Frontal cortex (tissue), 4 donors: ENCODE data around the gene MBNL1. TPM values are rescaled to one million over a fixed set of nuclear protein-coding genes. Genes with fewer than 3 reads are reported as not detected.
"Not testable (repeated sequence)": the region's sequence is repeated elsewhere in the genome, so short reads cannot be mapped to it uniquely, and the experiment has no call there.

Experiments
- DNase-seq, 2 donors: peaks; one replicate each; pipeline ENCODE4 v3.0.0; 2012; ENCODE audit warnings: low spot score in 2 of 2
- FAIRE-seq: peaks from 2 replicates; lab custom pipeline; 2012; peaks lifted over from hg19 to GRCh38; lab: Jason Lieb, UNC
- total RNA-seq: library from RNA; depleted of rRNA; stranded (reverse); fragments of >200 nt; gene quantifications from one replicate; pipeline ENCODE4 v1.2.3, GENCODE V29; 2014
- donor health status: control.
- donor health status: control.
- donor health status: control.

MBNL1 gene
- total RNA-seq, 1 donor from 2014 or later, result 44.0 TPM

DNA sequence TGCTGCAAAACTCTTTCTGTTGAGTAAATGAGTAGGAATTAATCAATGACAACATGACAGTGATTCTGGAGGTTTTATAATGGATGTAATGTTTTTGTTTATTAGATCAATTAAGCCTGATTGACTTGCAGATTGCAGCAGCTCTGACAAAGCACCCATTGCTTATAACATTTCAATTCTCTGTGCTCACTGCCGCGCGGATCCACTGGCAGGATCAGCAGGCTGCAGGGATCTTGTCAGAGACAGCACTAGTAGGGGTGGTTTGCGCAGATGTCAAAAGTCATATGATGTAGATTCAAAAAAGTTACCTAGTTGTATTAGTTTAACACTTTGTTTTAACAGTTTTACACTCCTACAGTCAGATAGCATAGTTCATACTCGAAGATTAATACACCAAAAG lies 93.4 kb downstream of the MBNL1 start:
- FAIRE-seq (no peak), DNase-seq (no peak)

DNA sequence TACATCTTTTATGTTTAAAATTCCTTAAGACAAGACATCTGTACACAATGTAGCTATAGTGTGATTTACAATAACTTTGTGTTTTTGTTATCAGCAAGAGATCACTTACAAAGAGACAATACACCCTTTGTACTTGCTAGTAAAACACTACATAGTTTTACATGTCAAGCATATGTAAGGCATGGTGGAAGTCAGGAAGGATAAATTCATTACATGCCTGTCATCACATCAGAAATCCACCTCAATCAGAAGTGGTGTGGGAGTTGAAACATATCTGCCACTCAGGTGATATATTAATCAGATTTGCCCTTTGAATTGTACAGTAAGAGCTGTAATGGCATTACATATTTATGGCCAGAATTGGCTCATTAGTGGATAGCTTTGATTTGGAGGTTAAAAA lies 95.5 kb downstream of the MBNL1 start:
- no peak for DNase-seq
- FAIRE-seq, result no peak

DNA sequence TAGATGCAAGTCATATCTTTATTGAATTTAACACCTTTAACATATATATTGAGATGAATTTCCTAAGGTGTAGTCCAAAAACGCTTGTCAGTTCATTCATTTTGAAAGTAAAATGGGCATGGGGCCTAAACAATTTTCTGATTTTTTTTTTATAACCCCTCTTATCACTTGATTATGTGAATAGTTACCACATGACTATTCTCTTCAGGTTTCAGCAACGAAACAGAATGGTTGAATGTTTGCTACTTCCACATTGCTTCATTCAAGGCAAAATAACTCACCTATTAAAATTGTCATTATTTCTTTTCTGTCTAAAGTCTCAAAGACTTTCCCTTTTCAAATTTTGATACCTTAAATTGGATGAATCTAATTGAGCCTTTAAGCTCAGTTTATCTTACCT lies 96.4 kb downstream of the MBNL1 start:
- FAIRE-seq, result no peak
- no peak for DNase-seq

DNA sequence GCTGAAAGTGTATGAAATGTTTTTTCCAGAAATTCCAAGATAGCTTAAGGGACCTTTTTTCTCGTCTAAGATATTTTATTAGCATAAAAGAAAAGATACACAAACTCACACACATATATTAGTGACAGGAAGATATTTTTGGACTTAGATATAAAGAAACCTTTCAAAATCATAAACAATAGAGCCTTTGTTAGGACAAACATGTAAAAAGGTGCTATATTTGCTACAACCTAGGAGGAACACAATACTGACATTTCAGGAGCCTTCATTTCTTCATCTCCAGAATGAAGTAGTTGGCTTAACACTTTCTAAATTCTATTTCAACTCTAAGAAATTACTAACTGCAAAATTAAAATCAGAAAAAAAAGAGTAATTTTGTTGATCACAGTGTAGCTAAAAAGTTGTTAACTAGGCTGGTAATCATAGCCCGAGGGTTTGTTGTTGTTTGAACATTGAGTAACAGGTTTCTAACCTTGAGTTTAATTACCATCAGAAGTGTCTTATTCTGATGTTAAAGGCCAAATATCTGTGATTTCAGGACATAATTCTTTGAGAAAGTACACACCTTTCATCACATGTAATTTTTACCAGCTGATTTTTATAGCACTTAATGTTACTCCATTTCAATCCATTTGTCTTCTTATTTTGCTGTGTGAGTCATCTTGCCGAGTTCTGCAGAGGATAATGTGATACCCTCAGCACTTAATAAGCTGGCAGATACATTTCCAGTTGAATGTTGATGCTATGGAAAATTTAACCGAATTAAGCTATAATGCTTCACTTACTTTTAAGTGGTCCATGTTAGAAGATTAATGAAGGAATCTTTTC lies 97.3 kb downstream of the MBNL1 start:
- DNase-seq (no peak), FAIRE-seq (no peak)

DNA sequence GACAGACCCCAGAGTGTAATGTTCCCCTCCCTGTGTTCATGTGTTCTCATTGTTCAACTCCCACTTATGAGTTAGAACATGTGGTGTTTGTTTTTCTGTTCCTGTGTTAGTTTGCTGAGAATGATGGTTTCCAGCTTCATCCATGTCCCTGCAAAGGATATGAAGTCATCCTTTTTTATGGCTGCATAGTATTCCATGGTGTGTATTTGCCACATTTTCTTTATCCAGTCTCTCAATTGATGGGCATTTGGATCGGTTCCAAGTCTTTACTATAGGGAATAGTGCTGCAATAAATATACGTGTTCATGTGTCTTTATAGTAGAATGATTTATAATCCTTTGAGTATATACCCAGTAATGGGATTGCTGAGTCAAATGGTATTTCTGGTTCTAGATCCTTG lies 98.5 kb downstream of the MBNL1 start:
- FAIRE-seq, DNase-seq: not testable (repeated sequence)

DNA sequence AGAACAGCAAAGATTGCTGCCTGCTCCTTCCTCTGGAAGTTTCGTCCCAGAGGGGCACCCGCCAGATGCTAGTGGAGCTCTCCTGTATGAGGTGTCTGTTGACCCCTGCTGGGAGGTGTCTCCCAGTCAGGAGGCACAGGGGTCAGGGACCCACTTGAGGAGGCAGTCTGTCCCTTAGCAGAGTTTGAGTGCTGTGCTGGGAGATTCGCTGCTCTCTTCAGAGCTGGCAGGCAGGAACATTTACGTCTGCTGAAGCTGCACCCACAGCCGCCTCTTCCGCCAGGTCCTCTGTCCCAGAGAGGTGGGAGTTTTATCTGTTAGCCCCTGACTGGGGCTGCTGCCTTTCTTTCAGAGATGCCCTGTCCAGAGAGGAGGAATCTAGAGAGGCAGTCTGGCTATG lies 103.9 kb downstream of the MBNL1 start:
- FAIRE-seq, DNase-seq: not testable (repeated sequence)

DNA sequence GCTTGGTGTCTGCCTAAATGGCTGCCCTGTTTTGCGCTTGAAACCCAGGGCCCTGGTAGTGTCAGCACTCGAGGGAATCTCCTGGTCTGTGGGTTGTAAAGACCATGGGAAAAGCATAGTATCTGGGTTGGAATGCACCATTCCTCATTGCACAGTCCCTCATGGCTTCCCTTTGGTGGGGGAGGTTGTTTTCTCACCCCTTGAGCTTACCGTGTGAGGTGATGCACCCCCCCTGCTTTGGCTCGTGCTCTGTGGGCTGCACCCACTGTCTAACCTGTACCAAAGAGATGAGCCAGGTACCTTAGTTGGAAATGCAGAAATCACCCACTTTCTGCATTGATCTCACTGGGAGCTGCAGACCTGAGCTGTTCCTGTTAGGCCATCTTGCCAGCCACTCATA lies 104.7 kb downstream of the MBNL1 start:
- DNase-seq (no peak), FAIRE-seq (no peak)

DNA sequence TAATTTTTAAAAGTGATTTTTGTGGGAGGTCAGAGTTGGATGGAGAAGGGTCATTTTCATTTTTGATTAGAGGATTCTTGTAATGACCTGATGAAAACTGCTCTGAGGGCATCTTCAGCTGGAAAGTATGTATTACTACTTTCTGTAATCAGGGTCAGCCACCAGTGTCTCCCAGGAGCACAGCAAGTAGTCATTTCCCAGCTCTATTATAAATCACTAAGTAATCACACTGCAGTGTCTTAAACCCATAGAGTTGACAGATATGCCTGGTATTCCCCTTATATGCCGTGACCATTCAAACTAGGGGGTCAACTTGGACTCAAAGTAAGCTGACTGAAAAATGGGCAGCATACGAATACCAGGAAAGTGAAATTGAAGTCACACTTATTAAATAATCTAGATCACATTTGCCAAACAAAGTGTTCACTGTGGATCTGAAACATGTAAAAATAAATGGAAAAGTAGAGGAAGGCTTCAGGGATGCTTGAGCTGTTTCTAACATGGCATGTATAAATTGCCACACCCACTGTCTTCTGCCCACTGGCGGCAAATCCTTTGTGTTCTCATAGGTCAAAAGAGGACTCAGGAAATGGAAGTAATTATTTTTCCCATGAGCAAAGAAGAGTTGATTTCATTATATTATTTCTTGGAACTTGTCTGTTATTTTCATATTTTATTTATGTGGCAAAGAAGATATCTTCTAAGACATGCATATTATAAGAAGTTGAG lies 105.7 kb downstream of the MBNL1 start:
- DNase-seq, result no peak

DNA sequence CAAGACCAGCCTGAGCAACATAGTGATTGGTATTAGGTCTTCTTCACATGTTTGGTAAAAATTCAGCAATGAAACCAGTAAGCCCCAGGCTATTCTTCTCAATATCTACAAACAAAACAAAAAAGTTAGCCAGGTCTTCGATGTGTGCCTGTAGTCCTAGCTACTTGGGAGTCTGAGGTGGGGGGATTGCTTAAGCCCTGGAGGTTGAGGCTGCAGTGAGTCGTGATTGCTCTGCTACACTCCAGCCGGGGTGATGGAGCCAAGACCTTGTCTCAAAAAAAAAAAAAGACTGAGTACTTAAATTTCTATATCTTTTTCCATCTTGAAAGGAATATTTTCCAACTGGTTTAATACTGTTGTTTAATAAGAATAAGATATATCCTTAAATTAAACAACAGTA lies 106.8 kb downstream of the MBNL1 start:
- FAIRE-seq (no peak), DNase-seq (no peak)

More for the DNA sequence above, 105.7 kb downstream of the MBNL1 start:
- FAIRE-seq, result no peak

DNA sequence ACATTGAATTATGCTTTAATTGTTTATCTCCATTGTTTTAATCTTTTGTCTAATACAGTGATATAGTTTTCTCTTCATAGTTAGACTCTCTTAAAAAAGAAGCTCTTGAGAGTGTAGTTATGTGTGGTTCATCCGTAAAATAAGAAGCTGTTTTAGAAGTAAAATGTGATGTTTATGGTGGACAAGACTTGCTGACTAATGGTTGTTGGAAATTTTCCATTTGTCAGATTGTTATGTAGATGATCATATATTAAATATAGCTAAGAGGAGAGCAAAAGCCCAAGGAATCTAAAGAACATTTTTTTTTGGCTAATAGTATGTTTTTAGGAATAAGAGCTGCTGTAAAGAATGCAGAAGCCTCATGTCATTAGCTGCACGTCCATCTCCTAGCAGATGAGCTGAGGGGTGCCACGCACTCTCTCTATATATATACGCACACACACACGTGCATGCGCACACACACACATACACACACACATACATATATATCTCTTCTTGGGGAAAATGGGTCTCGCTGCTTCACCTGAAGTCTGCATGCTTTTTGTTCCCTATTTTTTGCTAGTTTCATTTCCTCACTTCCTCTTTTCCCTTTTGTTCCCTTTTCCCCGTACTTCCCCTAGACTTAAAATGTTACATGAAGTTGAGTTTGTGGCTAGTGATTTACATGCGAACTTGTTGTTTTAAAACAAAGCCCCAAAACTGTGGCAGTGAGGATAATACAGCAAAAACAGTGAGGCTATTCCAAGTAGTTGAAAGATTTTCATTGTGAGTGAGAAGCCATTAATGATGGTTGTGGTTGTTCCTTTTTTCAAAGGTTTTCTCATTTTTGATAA lies 107.8 kb downstream of the MBNL1 start:
- DNase-seq, result no peak
- no peak for FAIRE-seq

DNA sequence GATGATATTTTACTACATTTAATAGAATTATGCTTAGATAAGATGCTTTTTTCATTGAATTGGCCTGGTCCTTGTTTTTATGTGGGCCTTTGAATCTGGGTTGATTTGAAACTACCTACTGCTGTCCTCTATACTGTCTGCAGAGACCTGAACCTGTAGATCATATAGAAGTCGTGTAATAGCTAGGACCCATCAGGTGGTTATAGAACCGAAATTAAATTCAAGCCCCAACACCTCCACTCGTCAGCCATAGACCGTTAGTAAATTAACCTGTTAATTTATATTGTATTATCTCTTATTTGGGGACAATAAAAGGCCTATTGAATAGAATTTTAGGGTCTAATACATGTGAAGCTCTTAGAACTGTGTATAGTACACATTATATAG lies 108.4 kb downstream of the MBNL1 start:
- no peak for FAIRE-seq

DNA sequence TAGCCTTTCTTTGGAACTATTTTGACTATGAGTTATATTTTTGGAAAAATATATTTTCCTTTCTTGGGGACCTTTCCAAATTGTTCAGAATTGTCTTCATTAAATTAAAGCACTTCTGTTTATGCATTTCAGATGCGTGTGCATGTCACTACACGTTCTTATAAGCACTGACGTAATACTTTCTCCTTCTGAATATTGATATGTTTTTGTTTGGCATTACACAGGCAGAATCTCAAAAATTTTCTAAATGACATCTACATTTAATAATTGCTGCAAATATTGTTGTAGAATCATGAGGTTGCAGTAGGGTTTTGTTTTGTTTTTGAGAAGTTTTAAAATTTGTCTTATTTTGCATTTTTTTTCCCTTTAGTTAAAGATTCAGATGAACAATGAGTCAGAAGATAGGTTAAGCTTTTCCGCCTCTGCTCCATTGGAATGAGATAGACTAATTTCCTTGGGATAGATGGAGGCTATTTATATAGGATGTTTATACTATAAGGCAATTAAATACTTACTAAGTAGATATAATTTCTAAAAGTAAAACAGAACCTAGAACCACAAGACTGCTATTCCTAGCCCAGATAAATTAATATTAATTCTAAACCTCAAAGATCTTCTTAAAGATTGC lies 110.8 kb downstream of the MBNL1 start:
- DNase-seq, result no peak
- FAIRE-seq, result no peak

More for the DNA sequence above, 108.4 kb downstream of the MBNL1 start:
- DNase-seq, result no peak

DNA sequence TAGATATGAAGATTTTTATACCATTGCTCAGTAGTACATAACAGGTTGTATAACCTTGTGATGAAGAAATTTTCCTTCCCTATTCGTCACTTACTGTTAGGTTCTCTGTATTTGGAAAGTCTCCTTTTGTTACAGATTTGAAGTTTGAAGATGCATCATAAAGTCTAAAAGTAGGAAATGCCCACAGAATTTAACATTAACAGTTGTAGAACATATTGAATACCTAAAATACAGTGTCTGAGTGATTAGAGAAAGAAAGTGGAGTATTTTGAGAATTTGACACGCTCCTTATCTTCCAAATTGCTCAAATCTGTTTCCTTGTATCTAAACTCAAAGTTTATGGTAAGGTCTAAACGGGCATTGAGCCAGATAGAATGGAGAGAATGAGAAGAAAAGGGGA lies 111.3 kb downstream of the MBNL1 start:
- no peak for DNase-seq
- FAIRE-seq, result no peak

DNA sequence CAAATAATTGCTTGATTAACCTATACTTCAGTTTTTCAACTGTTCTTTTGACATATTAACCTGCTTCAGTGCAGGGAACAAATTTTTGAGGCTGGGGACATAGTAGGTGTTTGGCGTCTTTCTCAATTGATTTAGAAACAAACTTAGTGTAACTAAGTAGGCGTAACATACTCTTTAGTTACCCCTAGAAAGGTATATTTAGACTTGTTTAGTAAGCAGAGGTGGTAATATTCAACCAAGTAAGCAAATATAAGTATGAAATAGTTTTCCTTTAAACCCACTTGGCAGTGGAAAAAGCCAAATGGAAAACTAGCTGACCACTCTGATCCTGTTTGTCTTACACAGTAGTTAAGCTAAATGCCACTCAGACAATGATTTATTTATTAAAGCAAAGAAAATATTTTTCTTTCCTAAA lies 113.2 kb downstream of the MBNL1 start:
- no peak for DNase-seq
- FAIRE-seq, result no peak

DNA sequence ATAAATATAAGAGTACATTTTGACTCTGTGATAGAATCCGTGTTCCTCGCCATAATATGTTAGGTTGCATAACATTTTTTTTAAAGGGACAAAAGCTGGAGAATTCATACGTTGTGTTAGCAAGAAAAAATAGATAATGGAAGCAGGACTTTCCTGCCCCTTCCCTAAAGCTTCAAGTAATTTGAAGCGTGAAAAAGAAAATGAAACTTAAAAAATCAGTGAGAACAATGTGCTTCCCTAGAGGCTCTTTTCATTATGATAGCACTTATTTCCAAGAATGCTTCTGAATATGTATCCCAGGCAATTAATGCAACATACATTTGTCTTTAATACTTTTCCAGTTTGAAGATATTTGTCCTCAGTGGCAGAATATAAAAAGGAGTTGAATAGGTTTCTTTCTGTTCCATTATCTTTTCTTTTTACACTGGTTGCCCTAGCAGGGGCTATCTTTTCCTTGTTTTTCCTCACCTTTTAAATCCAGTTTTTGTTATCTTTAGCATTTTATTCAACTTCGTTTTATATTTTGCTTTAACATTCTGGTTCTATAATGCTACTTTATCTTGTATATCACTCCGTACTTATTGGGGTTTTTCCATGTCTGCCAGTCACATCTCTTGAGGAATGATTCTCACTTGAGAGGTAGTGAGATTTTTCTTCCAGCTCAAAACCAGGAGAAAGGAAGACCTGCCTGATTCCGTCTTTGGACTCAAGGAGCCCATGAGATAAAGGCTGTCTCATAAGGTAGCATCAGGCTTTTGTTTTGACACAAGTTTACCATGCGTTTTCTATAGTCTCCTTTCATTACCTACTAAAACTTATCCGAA lies 113.8 kb downstream of the MBNL1 start:
- DNase-seq (no peak), FAIRE-seq (no peak)

DNA sequence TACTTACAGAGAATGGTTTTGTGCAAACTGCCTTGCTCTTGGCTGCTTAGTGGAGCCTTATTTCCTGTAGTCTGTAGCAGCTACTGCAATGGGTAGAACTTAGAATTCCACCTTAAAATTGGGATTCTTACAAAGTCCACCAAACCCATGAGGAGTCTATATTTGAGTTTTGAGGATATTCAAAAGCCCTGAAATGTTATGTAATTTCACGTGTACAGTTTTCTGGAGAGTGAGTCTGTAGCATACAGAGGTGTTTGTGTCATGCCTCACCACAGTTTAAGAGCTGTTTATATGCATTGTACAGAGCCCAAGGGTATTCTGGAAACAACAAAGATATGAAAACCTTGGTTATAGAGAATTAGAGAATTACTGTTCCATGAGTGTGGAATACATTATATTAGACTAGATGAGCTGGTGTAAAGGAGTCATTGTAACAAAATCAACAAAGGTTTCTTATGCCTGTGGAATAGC lies 114.4 kb downstream of the MBNL1 start:
- no peak for DNase-seq
- FAIRE-seq, result no peak

DNA sequence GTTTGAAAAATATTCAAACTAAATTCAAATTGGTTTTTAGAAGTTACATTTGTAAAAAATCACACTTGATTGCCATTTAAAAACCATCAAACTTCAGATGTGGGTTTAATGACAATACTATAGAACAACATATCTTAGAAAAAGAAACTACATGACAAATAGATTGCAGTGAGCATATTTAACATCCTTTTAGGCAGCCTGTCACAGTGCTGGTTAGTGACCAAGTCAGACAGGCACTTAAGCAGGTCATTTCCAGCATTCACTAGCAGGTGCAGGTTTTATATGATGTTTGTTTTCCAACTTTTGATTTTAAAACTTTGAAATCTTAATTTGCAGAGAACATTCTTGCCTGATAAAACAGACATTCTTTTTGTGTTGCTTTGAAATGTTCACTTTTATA lies 115.7 kb downstream of the MBNL1 start:
- no peak for DNase-seq
- FAIRE-seq, result no peak

DNA sequence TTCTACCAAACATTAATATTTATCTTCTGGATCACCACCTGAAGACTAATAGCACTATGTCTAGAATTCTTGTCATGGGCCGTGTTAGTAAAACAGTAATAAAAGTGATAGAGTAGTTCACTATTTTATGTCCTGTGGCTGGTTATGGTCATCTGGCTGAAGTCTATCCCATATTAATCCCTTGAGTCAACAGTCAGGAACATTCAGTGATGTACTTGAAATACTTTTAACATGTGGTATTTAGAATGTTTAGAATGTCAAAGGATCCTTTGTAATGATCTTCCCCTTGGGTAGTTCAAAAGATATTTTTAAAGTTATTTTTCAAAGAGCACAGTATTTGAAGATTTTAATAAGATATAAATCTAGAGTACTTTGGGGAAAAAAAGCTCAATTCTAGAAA lies 117.0 kb downstream of the MBNL1 start:
- DNase-seq, result no peak

DNA sequence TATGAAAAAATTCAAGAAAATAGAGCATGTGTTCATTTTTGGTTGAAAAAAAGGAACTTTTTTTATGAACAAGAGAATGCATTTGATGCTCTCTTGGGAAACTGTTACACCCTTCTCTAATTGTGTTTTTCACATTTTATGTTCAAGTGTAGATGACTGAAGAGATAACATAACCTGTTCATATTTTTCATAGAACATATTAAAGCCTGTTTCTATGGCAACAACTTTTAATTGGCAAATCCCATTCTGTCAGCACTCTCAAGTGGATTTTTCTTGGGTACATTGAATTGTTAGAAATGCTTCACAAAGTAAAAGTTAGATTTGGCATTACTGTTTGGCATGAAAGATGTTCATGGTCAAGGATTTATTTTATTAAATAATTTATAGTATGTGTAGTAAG lies 117.5 kb downstream of the MBNL1 start:
- DNase-seq (no peak), FAIRE-seq (no peak)

More for the DNA sequence above, 117.0 kb downstream of the MBNL1 start:
- FAIRE-seq, result no peak
